ENCODE data around the gene MINDY2. TPM values are rescaled to one million over a fixed set of nuclear protein-coding genes. Genes with fewer than 3 reads are reported as not detected.

Gene MINDY2
- total RNA-seq, 1 experiment from 2014 or later, result 25.5 TPM

DNA sequence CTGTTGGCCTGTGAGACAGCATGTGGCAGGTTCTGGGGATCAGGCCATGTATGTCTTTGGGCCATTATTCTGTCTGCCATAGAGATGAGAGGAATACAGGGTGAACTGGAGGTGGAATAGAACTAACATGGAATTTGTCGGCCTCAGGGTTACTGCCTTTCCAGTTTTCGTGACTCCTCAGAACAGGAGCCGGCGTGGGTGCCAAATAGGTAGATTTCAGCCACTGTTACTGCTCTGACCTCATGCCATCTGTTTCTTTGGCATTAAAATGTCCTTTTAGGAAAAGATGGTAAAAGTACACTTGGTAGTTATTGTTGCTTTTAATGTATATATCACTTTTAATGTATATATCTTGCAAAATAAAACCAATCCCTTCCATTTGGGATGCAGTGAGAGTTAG is 96.8 kb downstream of the MINDY2 start:
- peak overlapping the region; percentile 31 for H3K27ac Mint-ChIP-seq (ENCODE audit: unreplicated experiment)
- H3K9me3 Mint-ChIP-seq (ENCODE audit: unreplicated experiment), result peaks cover 13% of the 10 kb centered on the region
- no peaks in the 10 kb centered on the region for H3K27me3 ChIP-seq (replicated peaks; ENCODE audit: control insufficient read depth, insufficient read depth, low read length)
- peaks cover 12% of the 10 kb centered on the region for H3K36me3 Mint-ChIP-seq (ENCODE audit: insufficient read depth, unreplicated experiment)
- ChIA-PET CTCF (no interaction called here), POLR2A (no interaction called here)
- TF ChIP-seq, protein P1, sequence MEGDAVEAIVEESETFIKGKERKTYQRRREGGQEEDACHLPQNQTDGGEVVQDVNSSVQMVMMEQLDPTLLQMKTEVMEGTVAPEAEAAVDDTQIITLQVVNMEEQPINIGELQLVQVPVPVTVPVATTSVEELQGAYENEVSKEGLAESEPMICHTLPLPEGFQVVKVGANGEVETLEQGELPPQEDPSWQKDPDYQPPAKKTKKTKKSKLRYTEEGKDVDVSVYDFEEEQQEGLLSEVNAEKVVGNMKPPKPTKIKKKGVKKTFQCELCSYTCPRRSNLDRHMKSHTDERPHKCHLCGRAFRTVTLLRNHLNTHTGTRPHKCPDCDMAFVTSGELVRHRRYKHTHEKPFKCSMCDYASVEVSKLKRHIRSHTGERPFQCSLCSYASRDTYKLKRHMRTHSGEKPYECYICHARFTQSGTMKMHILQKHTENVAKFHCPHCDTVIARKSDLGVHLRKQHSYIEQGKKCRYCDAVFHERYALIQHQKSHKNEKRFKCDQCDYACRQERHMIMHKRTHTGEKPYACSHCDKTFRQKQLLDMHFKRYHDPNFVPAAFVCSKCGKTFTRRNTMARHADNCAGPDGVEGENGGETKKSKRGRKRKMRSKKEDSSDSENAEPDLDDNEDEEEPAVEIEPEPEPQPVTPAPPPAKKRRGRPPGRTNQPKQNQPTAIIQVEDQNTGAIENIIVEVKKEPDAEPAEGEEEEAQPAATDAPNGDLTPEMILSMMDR (IDR thresholded peaks at IDR 0.05; ENCODE audit: insufficient read depth in 1 of 2, low read depth in 1 of 2, low read length in 1 of 2, severe bottlenecking in 1 of 2, unreplicated experiment in 1 of 2), result no peak
- H3K27me3 Mint-ChIP-seq (ENCODE audit: insufficient read depth, unreplicated experiment), result no peaks in the 10 kb centered on the region
- H3K36me3 ChIP-seq (ENCODE audit: control insufficient read depth, insufficient read depth, low read length), result no peaks in the 10 kb centered on the region
- H3K4me3 ChIP-seq (ENCODE audit: low read depth, low read length), result no peak overlapping the region
- H3K4me1 ChIP-seq, result no peaks in the 10 kb centered on the region
- H3K4me1 Mint-ChIP-seq (ENCODE audit: low read depth, unreplicated experiment), result peaks cover 16% of the 10 kb centered on the region
- H3K4me3 Mint-ChIP-seq (ENCODE audit: unreplicated experiment), result no peak overlapping the region
- DNase-seq, result no peak
- no peaks in the 10 kb centered on the region for H3K9me3 ChIP-seq
- BruUV-seq (replicated peaks), result no TSS peak
- intact Hi-C loops (cut with micrococcal nuclease; ENCODE audit: unreplicated experiment), result loop anchor here (10.0 kb wide), 1 partner anchor 643 kb away; no protein-coding TSS in a partner anchor

DNA sequence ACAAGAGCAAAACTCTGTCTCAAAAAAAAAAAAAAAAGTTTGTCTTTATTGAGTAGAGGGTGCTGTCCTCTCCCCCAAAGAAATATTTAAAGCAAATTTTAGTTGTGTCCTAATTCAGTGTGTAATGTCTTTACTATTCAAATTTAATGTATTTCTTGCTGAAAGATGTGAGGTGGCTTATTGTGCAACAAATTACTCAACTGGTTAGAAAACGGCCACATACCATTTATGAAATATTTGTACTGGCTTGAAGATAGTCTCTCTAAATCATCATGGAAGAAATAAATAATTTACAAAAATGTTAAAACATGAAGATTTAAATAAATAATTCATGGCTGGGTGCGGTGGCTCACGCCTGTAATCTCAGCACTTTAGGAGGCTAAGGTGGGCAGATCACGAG is 99.3 kb downstream of the MINDY2 start:
- no peak overlapping the region for H3K4me3 ChIP-seq (ENCODE audit: low read depth, low read length)
- Mint-ChIP-seq H3K27ac (ENCODE audit: unreplicated experiment) (no peak overlapping the region), H3K9me3 (ENCODE audit: unreplicated experiment) (peaks cover 13% of the 10 kb centered on the region), H3K36me3 (ENCODE audit: insufficient read depth, unreplicated experiment) (peaks cover 12% of the 10 kb centered on the region), H3K27me3 (ENCODE audit: insufficient read depth, unreplicated experiment) (no peaks in the 10 kb centered on the region), H3K4me1 (ENCODE audit: low read depth, unreplicated experiment) (peaks cover 9% of the 10 kb centered on the region), H3K4me3 (ENCODE audit: unreplicated experiment) (no peak overlapping the region)
- H3K27me3 ChIP-seq (replicated peaks; ENCODE audit: control insufficient read depth, insufficient read depth, low read length), result no peaks in the 10 kb centered on the region
- no peaks in the 10 kb centered on the region for H3K9me3 ChIP-seq
- H3K4me1 ChIP-seq, result no peaks in the 10 kb centered on the region
- intact Hi-C loops (cut with micrococcal nuclease; ENCODE audit: unreplicated experiment), result no loop called here
- no peaks in the 10 kb centered on the region for H3K36me3 ChIP-seq (ENCODE audit: control insufficient read depth, insufficient read depth, low read length)
- BruUV-seq (replicated peaks), result no TSS peak
- TF ChIP-seq, protein P1 (IDR thresholded peaks at IDR 0.05; ENCODE audit: insufficient read depth in 1 of 2, low read depth in 1 of 2, low read length in 1 of 2, severe bottlenecking in 1 of 2, unreplicated experiment in 1 of 2), result no peak
- CTCF ChIA-PET, result no interaction called here
- no peak for DNase-seq
- POLR2A ChIA-PET, result no interaction called here

DNA sequence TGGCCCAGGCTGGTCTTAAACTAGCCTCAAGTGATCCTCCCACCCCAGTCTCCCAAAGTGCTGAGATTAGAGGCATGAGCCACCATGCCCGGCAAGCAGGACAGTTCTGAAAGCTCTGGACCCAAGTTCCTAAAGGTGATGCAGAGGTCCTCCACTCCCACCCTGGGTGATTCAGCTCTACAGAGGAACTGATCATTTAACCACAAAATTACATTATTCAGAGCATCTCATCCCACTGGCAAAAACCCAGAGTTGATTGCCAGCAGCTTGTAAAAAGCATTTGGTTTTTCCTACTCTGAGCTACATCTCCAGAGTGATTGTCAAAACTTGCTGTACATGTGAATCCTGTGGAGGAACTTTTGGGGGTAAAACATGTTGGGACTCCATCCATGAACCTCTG is 102.2 kb downstream of the MINDY2 start:
- H3K9me3 Mint-ChIP-seq (ENCODE audit: unreplicated experiment), result no peaks in the 10 kb centered on the region
- Histone ChIP-seq H3K4me3 (ENCODE audit: low read depth, low read length) (no peak overlapping the region), H3K27me3 (replicated peaks; ENCODE audit: control insufficient read depth, insufficient read depth, low read length) (no peaks in the 10 kb centered on the region), H3K4me1 (peaks cover 11% of the 10 kb centered on the region), H3K36me3 (ENCODE audit: control insufficient read depth, insufficient read depth, low read length) (peaks cover 1% of the 10 kb centered on the region; the same call in 1 of the 2 replicates), H3K9me3 (no peaks in the 10 kb centered on the region)
- POLR2A ChIA-PET, result no interaction called here
- BruUV-seq (replicated peaks), result no TSS peak
- no peak for DNase-seq
- H3K4me3 Mint-ChIP-seq (ENCODE audit: unreplicated experiment), result no peak overlapping the region
- H3K27ac Mint-ChIP-seq (ENCODE audit: unreplicated experiment), result no peak overlapping the region
- H3K4me1 Mint-ChIP-seq (ENCODE audit: low read depth, unreplicated experiment), result peaks cover 10% of the 10 kb centered on the region
- no peaks in the 10 kb centered on the region for H3K27me3 Mint-ChIP-seq (ENCODE audit: insufficient read depth, unreplicated experiment)
- intact Hi-C loops (cut with micrococcal nuclease; ENCODE audit: unreplicated experiment), result no loop called here
- TF ChIP-seq, protein P1 (IDR thresholded peaks at IDR 0.05; ENCODE audit: insufficient read depth in 1 of 2, low read depth in 1 of 2, low read length in 1 of 2, severe bottlenecking in 1 of 2, unreplicated experiment in 1 of 2), result no peak
- CTCF ChIA-PET, result no interaction called here
- peaks cover 22% of the 10 kb centered on the region for H3K36me3 Mint-ChIP-seq (ENCODE audit: insufficient read depth, unreplicated experiment)

Data from Caco-2 (cell line).